Measurements from ENCODE around the gene BPIFB4. TPM values are rescaled to one million over a fixed set of nuclear protein-coding genes. Genes with fewer than 3 reads are reported as not detected.

BPIFB4 gene
- total RNA-seq, 1 experiment from 2014 or later: not detected

DNA sequence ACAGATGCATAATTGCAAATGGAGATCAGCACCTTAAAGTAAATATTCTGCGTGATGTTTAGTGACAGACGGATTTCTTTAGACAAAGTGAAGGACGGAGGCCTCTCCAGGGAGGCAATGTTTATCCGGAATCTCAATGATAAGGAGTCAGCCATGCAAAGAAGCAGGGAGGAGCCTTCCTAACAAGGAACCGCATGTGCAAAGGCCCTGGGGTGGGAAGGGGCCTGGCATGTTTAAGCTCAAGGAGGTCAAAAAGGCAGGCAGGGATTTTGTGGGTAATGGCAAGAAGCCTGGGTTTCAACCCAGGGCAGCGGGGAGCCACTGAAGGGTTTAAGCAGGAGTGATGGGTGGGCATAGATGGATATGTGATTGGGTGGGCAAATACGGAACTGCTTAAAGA is 25.1 kb upstream of the BPIFB4 start:
- intact Hi-C loops (cut with micrococcal nuclease; ENCODE audit: unreplicated experiment): no loop called here
- no peak for DNase-seq
- ChIA-PET CTCF (no interaction called here), POLR2A (ENCODE audit: unreplicated experiment) (no interaction called here)
- no peaks in the 10 kb centered on the region for H4K20me1 ChIP-seq (ENCODE audit: insufficient read depth)
- no peaks in the 10 kb centered on the region for H3K4me1 ChIP-seq (replicated peaks; ENCODE audit: insufficient read depth)
- no peaks in the 10 kb centered on the region for H3K9me2 ChIP-seq (ENCODE audit: insufficient read depth)
- no peak overlapping the region for H2AFZ ChIP-seq
- no peak for TF ChIP-seq EZH2 (IDR thresholded peaks at IDR 0.05; ENCODE audit: low read depth)
- no peak for TF ChIP-seq CTCF (conservative IDR thresholded peaks at IDR 0.05)
- H3K79me2 ChIP-seq (ENCODE audit: low read depth): no peaks in the 10 kb centered on the region
- H3K4me2 ChIP-seq: no peak overlapping the region
- H3K27me3 ChIP-seq (ENCODE audit: insufficient read depth, low read depth): peaks cover 72% of the 10 kb centered on the region
- no peaks in the 10 kb centered on the region for H3F3A ChIP-seq (ENCODE audit: insufficient read depth, low read depth)
- H3K36me3 ChIP-seq (ENCODE audit: low read depth): no peaks in the 10 kb centered on the region
- BruUV-seq (replicated peaks): no TSS peak
- no peak overlapping the region for H3K27ac ChIP-seq
- H3K9me3 ChIP-seq (ENCODE audit: insufficient read depth, low read depth): no peaks in the 10 kb centered on the region
- no peak overlapping the region for H3K4me3 ChIP-seq

- no TSS peak for BruUV-seq (replicated peaks)
- no peak overlapping the region for H3K27ac ChIP-seq
- no peak overlapping the region for H2AFZ ChIP-seq
- H3F3A ChIP-seq (ENCODE audit: insufficient read depth, low read depth): no peaks in the 10 kb centered on the region
- intact Hi-C loops (cut with micrococcal nuclease; ENCODE audit: unreplicated experiment): no loop called here
- H3K36me3 ChIP-seq (ENCODE audit: low read depth): no peaks in the 10 kb centered on the region
- ChIA-PET CTCF (no interaction called here), POLR2A (ENCODE audit: unreplicated experiment) (no interaction called here)
- no peaks in the 10 kb centered on the region for H3K4me1 ChIP-seq (replicated peaks; ENCODE audit: insufficient read depth)
- H3K9me3 ChIP-seq (ENCODE audit: insufficient read depth, low read depth): no peaks in the 10 kb centered on the region
- no peak overlapping the region for H3K4me3 ChIP-seq
- H3K79me2 ChIP-seq (ENCODE audit: low read depth): no peaks in the 10 kb centered on the region
- H3K27me3 ChIP-seq (ENCODE audit: insufficient read depth, low read depth): peaks cover 76% of the 10 kb centered on the region
- no peak overlapping the region for H3K4me2 ChIP-seq
- DNase-seq: no peak
- TF ChIP-seq CTCF (conservative IDR thresholded peaks at IDR 0.05) (no peak), EZH2 (IDR thresholded peaks at IDR 0.05; ENCODE audit: low read depth) (no peak)
- no peaks in the 10 kb centered on the region for H4K20me1 ChIP-seq (ENCODE audit: insufficient read depth)
- no peaks in the 10 kb centered on the region for H3K9me2 ChIP-seq (ENCODE audit: insufficient read depth)
Measured at GRCh38 chr20:33054791-33055190, 24.7 kb upstream of the BPIFB4 start.

DNA sequence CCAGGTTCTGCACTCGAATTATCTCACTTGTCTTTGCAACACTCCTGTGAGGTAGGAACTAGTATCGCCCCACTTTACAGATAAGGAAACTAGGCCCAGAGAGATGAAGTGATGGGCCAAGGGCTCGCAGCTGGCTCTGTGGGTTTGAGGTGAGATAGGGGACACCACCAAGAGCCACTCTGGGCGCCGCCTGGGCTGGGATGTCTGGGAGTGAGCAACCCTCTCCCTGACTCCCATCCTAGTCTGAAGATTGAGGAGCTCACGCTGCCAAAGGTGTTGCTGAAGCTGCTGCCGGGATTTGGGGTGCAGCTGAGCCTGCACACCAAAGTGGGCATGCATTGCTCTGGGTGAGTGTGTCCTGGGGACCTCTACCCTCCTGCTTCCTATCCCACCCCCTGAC is 20.3 kb upstream of the BPIFB4 start:
- H3K27me3 ChIP-seq (ENCODE audit: insufficient read depth, low read depth): peaks cover 94% of the 10 kb centered on the region
- POLR2A ChIA-PET (ENCODE audit: unreplicated experiment): no interaction called here
- no peaks in the 10 kb centered on the region for H3K9me3 ChIP-seq (ENCODE audit: insufficient read depth, low read depth)
- H3K79me2 ChIP-seq (ENCODE audit: low read depth): no peaks in the 10 kb centered on the region
- CTCF ChIA-PET: no interaction called here
- H3K27ac ChIP-seq: no peak overlapping the region
- no peak overlapping the region for H3K4me3 ChIP-seq
- no peaks in the 10 kb centered on the region for H3K36me3 ChIP-seq (ENCODE audit: low read depth)
- H2AFZ ChIP-seq: no peak overlapping the region
- no peak for DNase-seq
- intact Hi-C loops (cut with micrococcal nuclease; ENCODE audit: unreplicated experiment): no loop called here
- H3F3A ChIP-seq (ENCODE audit: insufficient read depth, low read depth): no peaks in the 10 kb centered on the region
- H3K4me2 ChIP-seq: no peak overlapping the region
- no peaks in the 10 kb centered on the region for H4K20me1 ChIP-seq (ENCODE audit: insufficient read depth)
- no TSS peak for BruUV-seq (replicated peaks)
- TF ChIP-seq CTCF (conservative IDR thresholded peaks at IDR 0.05) (no peak), EZH2 (IDR thresholded peaks at IDR 0.05; ENCODE audit: low read depth) (no peak)
- no peaks in the 10 kb centered on the region for H3K9me2 ChIP-seq (ENCODE audit: insufficient read depth)
- no peaks in the 10 kb centered on the region for H3K4me1 ChIP-seq (replicated peaks; ENCODE audit: insufficient read depth)
